WTC11 (cell line): Measurements from ENCODE around the gene MAPKAPK3.

ENCODE experiments used
- CTCF ChIP-seq: fragments of 200-600 bp; IDR thresholded peaks from 2 replicates; pipeline ENCODE4 v1.8.0; 2022; ENCODE audit warnings: antibody characterized with exemption
- FOXK1 ChIP-seq: sonication (generic); formaldehyde crosslinking; IDR thresholded peaks from 2 replicates; pipeline ENCODE4 v1.8.0; 2022; ENCODE audit warnings: mild to moderate bottlenecking, moderate library complexity, missing genetic modification reagents
- GRHL2 ChIP-seq: fragments of 250-450 bp; sonication (Bioruptor Pico); IDR thresholded peaks from 2 replicates; pipeline ENCODE4 v1.8.0; 2022; ENCODE audit warnings: mild to moderate bottlenecking, moderate library complexity; ENCODE audit not compliant: insufficient replicate concordance, severe bottlenecking
- PRDM15 ChIP-seq: sonication (generic); formaldehyde crosslinking; IDR thresholded peaks from 2 replicates; pipeline ENCODE4 v1.8.0; 2022; ENCODE audit warnings: missing genetic modification reagents
- RELA ChIP-seq: sonication (generic); formaldehyde crosslinking; IDR thresholded peaks from 2 replicates; pipeline ENCODE4 v1.8.1; 2022; ENCODE audit warnings: missing genetic modification reagents, mild to moderate bottlenecking, borderline replicate concordance
- ZNF219 ChIP-seq: sonication (generic); formaldehyde crosslinking; IDR thresholded peaks from 2 replicates; pipeline ENCODE4 v1.8.0; 2023; ENCODE audit warnings: missing genetic modification reagents, mild to moderate bottlenecking, borderline replicate concordance

- TF ChIP-seq FOXK1 = no peak
- TF ChIP-seq CTCF = no peak
- no peak for TF ChIP-seq PRDM15 (CRISPR knock-in tag)
- no peak for TF ChIP-seq RELA (CRISPR knock-in tag)
- TF ChIP-seq ZNF219 = no peak
- no peak for TF ChIP-seq GRHL2
These were observed 35.5 kb upstream of the MAPKAPK3 start for GRCh38 chr3:50581459-50581842.
